Measurements from ENCODE around the gene HTR1A.

The HTR1A gene

GRCh38 chr5:63962279-63962678, at the start of gene HTR1A:
Gene HTR1A, minus strand, starts transcription at chr5:63962445. Its CDS starts 726 bp downstream, at chr5:63961719.
- Histone ChIP-seq H3K9ac (ENCODE audit: low read depth, low read length) (no peak within 1 kb of the TSS), H3K27me3 (ENCODE audit: control insufficient read depth, insufficient read depth, low read length) (peaks cover 49% of the 10 kb centered on the region), H3K4me3 (ENCODE audit: low read depth, low read length) (peak within 1 kb of the TSS; percentile 75), H3K4me1 (ENCODE audit: control insufficient read depth, insufficient read depth, low read length) (peaks cover 3% of the 10 kb centered on the region), H3K36me3 (ENCODE audit: control insufficient read depth, insufficient read depth, low read length) (no peaks in the 10 kb centered on the region), H3K9me3 (ENCODE audit: control insufficient read depth, insufficient read depth, low read length) (no peaks in the 10 kb centered on the region)

- no peaks in the 10 kb centered on the region for H3K4me1 ChIP-seq (ENCODE audit: control insufficient read depth, insufficient read depth, low read length)
- H3K4me3 ChIP-seq (ENCODE audit: low read depth, low read length), result no peak overlapping the region
- no peaks in the 10 kb centered on the region for H3K27me3 ChIP-seq (ENCODE audit: control insufficient read depth, insufficient read depth, low read length)
- no peaks in the 10 kb centered on the region for H3K9me3 ChIP-seq (ENCODE audit: control insufficient read depth, insufficient read depth, low read length)
- H3K9ac ChIP-seq (ENCODE audit: low read depth, low read length), result no peak overlapping the region
- H3K36me3 ChIP-seq (ENCODE audit: control insufficient read depth, insufficient read depth, low read length), result no peaks in the 10 kb centered on the region
These were observed 41.7 kb upstream of the HTR1A start for GRCh38 chr5:64003966-64004365.

- Histone ChIP-seq H3K36me3 (ENCODE audit: control insufficient read depth, insufficient read depth, low read length) (no peaks in the 10 kb centered on the region), H3K9ac (ENCODE audit: low read depth, low read length) (no peak overlapping the region), H3K27me3 (ENCODE audit: control insufficient read depth, insufficient read depth, low read length) (no peaks in the 10 kb centered on the region), H3K4me3 (ENCODE audit: low read depth, low read length) (no peak overlapping the region), H3K9me3 (ENCODE audit: control insufficient read depth, insufficient read depth, low read length) (no peaks in the 10 kb centered on the region), H3K4me1 (ENCODE audit: control insufficient read depth, insufficient read depth, low read length) (no peaks in the 10 kb centered on the region)
These were observed 37.9 kb upstream of the HTR1A start for GRCh38 chr5:64000096-64000495.

GRCh38 chr5:63987053-63987452, 24.8 kb upstream of the HTR1A start:
- H3K9me3 ChIP-seq (ENCODE audit: control insufficient read depth, insufficient read depth, low read length), result no peaks in the 10 kb centered on the region
- no peaks in the 10 kb centered on the region for H3K4me1 ChIP-seq (ENCODE audit: control insufficient read depth, insufficient read depth, low read length)
- H3K36me3 ChIP-seq (ENCODE audit: control insufficient read depth, insufficient read depth, low read length), result no peaks in the 10 kb centered on the region
- no peak overlapping the region for H3K4me3 ChIP-seq (ENCODE audit: low read depth, low read length)
- H3K9ac ChIP-seq (ENCODE audit: low read depth, low read length), result no peak overlapping the region
- no peaks in the 10 kb centered on the region for H3K27me3 ChIP-seq (ENCODE audit: control insufficient read depth, insufficient read depth, low read length)

DNA sequence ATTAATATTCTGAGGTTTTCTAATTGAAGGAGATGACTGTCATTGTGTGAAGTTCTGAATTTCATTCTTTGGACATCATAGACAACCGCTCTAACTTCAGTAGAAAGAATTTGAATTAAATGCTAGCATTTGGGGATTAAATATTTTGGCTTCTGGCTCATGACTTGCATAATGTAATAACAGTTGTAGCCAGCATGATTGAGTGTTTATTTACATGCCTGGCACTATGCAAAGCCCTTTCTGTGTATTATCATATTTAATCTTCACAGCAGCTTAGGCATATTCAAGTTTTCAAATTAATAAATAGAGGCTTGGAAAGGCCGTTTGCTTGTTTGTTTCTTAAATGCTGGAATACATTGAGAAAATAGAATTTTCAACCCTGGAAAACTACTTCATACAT, 19.6 kb upstream of the HTR1A start:
- Histone ChIP-seq H3K27me3 (ENCODE audit: control insufficient read depth, insufficient read depth, low read length) (no peaks in the 10 kb centered on the region), H3K9me3 (ENCODE audit: control insufficient read depth, insufficient read depth, low read length) (no peaks in the 10 kb centered on the region), H3K4me1 (ENCODE audit: control insufficient read depth, insufficient read depth, low read length) (no peaks in the 10 kb centered on the region), H3K4me3 (ENCODE audit: low read depth, low read length) (no peak overlapping the region), H3K36me3 (ENCODE audit: control insufficient read depth, insufficient read depth, low read length) (no peaks in the 10 kb centered on the region), H3K9ac (ENCODE audit: low read depth, low read length) (no peak overlapping the region)

DNA sequence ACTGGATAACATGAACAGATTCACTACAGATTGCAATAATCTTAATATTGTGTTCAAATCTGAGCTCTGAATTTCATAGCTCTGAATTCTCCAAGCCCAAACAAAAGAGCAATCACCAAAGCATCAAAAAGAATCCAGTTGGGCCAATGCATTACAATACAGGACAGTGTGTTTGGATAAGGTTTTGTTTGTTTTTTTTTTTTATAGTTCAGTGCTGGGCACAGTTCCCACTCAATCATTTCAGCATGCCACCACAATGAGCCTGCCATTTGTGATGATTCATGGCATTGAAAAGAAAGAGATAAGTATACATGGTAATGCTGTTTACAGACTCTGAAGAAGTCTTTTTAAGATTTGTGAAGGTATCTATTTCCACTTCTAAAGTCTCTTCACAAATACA, 1.7 kb upstream of the HTR1A start:
- Histone ChIP-seq H3K27me3 (ENCODE audit: control insufficient read depth, insufficient read depth, low read length) (peaks cover 36% of the 10 kb centered on the region), H3K4me3 (ENCODE audit: low read depth, low read length) (no peak overlapping the region), H3K36me3 (ENCODE audit: control insufficient read depth, insufficient read depth, low read length) (no peaks in the 10 kb centered on the region), H3K4me1 (ENCODE audit: control insufficient read depth, insufficient read depth, low read length) (no peaks in the 10 kb centered on the region), H3K9me3 (ENCODE audit: control insufficient read depth, insufficient read depth, low read length) (no peaks in the 10 kb centered on the region), H3K9ac (ENCODE audit: low read depth, low read length) (no peak overlapping the region)

DNA sequence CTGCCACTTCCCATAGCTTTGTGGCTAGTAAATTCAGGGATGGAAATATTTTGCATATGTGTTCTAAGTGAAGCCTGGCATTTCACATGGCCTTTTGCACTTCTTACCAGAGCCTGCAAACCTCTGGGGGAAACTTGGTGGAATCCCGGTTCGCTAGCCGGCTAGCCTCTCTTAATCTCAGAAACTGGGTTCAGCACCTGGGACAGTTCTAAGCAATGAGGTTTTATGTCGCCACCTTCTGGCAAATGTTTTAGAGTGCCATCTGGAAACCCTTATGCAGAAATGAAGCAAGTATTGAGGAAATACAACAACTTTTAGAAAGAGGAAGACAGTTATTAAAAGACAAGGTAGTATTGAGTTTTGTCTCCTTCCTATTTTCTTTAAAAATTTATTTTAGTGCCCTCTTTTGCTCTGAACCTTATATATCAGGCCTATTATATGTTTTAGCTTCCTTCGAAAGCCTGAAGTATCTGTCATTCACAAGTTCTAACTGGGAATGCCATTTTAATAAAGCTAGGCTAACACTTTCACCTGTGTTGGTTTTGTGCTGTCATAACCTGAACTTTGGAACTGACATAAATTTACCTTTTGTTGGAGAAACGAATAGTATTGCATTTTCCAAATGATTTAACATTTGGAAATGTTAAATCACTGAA, 963 bp upstream of the HTR1A start:
- Histone ChIP-seq H3K4me3 (ENCODE audit: low read depth, low read length) (peak overlapping the region; percentile 75), H3K27me3 (ENCODE audit: control insufficient read depth, insufficient read depth, low read length) (peaks cover 43% of the 10 kb centered on the region)

GRCh38 chr5:63961598-63962161, 565 bp downstream of the HTR1A start:
- Histone ChIP-seq H3K4me1 (ENCODE audit: control insufficient read depth, insufficient read depth, low read length) (peaks cover 5% of the 10 kb centered on the region), H3K9me3 (ENCODE audit: control insufficient read depth, insufficient read depth, low read length) (no peaks in the 10 kb centered on the region), H3K27me3 (ENCODE audit: control insufficient read depth, insufficient read depth, low read length) (peaks cover 49% of the 10 kb centered on the region), H3K36me3 (ENCODE audit: control insufficient read depth, insufficient read depth, low read length) (no peaks in the 10 kb centered on the region), H3K4me3 (ENCODE audit: low read depth, low read length) (peak overlapping the region; percentile 75), H3K9ac (ENCODE audit: low read depth, low read length) (no peak overlapping the region)

More for the DNA sequence above, 963 bp upstream of the HTR1A start:
- H3K36me3 ChIP-seq (ENCODE audit: control insufficient read depth, insufficient read depth, low read length), result no peaks in the 10 kb centered on the region
- H3K4me1 ChIP-seq (ENCODE audit: control insufficient read depth, insufficient read depth, low read length), result peaks cover under 1% of the 10 kb centered on the region
- H3K9ac ChIP-seq (ENCODE audit: low read depth, low read length), result no peak overlapping the region
- no peaks in the 10 kb centered on the region for H3K9me3 ChIP-seq (ENCODE audit: control insufficient read depth, insufficient read depth, low read length)

- H3K27me3 ChIP-seq (ENCODE audit: control insufficient read depth, insufficient read depth, low read length), result peaks cover 49% of the 10 kb centered on the region
- H3K9ac ChIP-seq (ENCODE audit: low read depth, low read length), result no peak overlapping the region
- no peaks in the 10 kb centered on the region for H3K9me3 ChIP-seq (ENCODE audit: control insufficient read depth, insufficient read depth, low read length)
- H3K4me3 ChIP-seq (ENCODE audit: low read depth, low read length), result peak overlapping the region; percentile 75
- H3K4me1 ChIP-seq (ENCODE audit: control insufficient read depth, insufficient read depth, low read length), result peaks cover 6% of the 10 kb centered on the region
- H3K36me3 ChIP-seq (ENCODE audit: control insufficient read depth, insufficient read depth, low read length), result no peaks in the 10 kb centered on the region
These were observed 1.1 kb downstream of the HTR1A start for GRCh38 chr5:63961125-63961597.

DNA sequence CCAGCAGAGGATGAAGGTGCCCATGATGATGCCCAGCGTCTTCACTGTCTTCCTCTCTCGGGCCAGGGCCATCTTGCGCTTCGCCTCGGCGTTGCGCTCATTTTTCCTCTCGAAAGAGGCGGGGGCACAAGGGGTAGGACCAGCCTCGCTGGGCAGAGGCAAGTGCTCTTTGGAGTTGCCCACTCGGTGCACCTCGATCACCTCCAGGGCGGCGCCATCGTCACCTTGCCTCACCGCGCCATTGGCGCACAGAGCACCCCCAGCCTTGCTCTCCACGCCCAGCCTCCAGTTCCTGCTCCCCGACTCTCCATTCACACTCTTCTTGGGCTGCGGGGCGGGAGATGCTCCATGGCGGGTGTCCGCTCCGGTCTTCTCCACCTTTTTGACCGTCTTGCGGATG, 1.6 kb downstream of the HTR1A start:
- no peak overlapping the region for H3K9ac ChIP-seq (ENCODE audit: low read depth, low read length)

DNA sequence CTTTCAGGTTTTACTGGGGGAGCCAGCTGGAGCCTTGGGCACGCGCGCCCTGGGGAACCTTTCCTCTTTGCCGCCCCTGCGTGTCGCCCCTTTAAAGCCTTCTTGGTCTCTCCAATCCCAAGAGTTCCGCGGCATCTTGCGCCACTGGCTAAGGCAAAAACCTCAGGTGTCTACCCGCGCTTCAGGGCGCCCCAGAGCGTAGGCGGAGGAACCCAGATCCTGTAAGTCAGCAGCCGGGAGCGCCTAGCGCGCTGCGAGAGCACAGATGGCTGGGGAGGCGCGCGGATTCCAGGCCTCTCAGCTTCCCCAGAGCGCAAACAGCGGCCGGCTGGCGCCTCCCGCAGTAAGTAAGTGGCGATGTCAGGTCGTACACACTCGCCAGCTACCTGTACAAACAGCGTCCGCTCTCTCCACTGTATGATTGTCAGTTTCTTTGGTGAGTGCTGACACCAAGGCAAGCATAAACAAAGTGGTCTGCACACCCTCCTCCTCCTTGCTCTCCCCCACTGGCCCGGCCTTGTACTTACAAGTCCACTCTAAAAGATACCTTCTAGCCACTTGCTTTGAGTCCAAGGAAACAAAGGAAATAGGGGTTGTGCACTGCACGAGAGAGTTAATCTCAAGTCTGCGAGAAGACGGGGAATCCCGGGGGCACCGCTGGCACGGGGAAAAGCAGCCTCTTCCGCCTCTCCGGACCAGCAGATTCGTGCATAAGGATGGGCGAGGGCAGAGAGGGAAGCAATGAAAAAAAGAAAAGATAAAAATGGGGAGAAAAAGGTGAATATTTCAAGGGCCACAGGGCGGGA, 2.9 kb downstream of the HTR1A start:
- Histone ChIP-seq H3K27me3 (ENCODE audit: control insufficient read depth, insufficient read depth, low read length) (peaks cover 49% of the 10 kb centered on the region), H3K4me1 (ENCODE audit: control insufficient read depth, insufficient read depth, low read length) (peaks cover 6% of the 10 kb centered on the region), H3K9ac (ENCODE audit: low read depth, low read length) (no peak overlapping the region), H3K4me3 (ENCODE audit: low read depth, low read length) (peak overlapping the region; percentile 75), H3K36me3 (ENCODE audit: control insufficient read depth, insufficient read depth, low read length) (no peaks in the 10 kb centered on the region), H3K9me3 (ENCODE audit: control insufficient read depth, insufficient read depth, low read length) (no peaks in the 10 kb centered on the region)

More for the DNA sequence above, 1.6 kb downstream of the HTR1A start:
- no peaks in the 10 kb centered on the region for H3K9me3 ChIP-seq (ENCODE audit: control insufficient read depth, insufficient read depth, low read length)
- H3K36me3 ChIP-seq (ENCODE audit: control insufficient read depth, insufficient read depth, low read length), result no peaks in the 10 kb centered on the region
- peak overlapping the region; percentile 75 for H3K4me3 ChIP-seq (ENCODE audit: low read depth, low read length)
- H3K4me1 ChIP-seq (ENCODE audit: control insufficient read depth, insufficient read depth, low read length), result peaks cover 6% of the 10 kb centered on the region
- H3K27me3 ChIP-seq (ENCODE audit: control insufficient read depth, insufficient read depth, low read length), result peaks cover 49% of the 10 kb centered on the region
